Keratinocyte (primary cell): Measurements from ENCODE around the gene DNM2. TPM values are rescaled to one million over a fixed set of nuclear protein-coding genes. Genes with fewer than 3 reads are reported as not detected.
A peak's percentile ranks its signal among the peaks of the same experiment; 100 is the strongest.

ENCODE experiments used
- DNase-seq: peaks from one replicate; pipeline ENCODE4 v3.0.0-alpha.2; 2011; ENCODE audit warnings: low read depth, missing footprints, low spot score
- FAIRE-seq: peaks from 2 replicates; lab custom pipeline; 2011; peaks lifted over from hg19 to GRCh38; lab: Jason Lieb, UNC
- H2AFZ ChIP-seq: 2 replicates; pipeline ENCODE4 v1.6.0; 2012; ENCODE audit warnings: low read length, control low read depth, inconsistent platforms; ENCODE audit not compliant: control insufficient read depth
- H3K27ac ChIP-seq: 2 replicates; pipeline ENCODE4 v1.5.1; 2011; ENCODE audit warnings: low read length; ENCODE audit not compliant: control insufficient read depth, insufficient read depth
- H3K27me3 ChIP-seq: 3 replicates; pipeline ENCODE4 v1.6.0; 2011; ENCODE audit warnings: low read length; ENCODE audit not compliant: control insufficient read depth, insufficient read depth; ENCODE audit errors: extremely low read depth
- H3K36me3 ChIP-seq, 2 experiments: 2 replicates in 1 of 2; 3 replicates in 1 of 2; pipeline ENCODE4 v1.5.1; 2011; ENCODE audit warnings: low read length in 2 of 2, mild to moderate bottlenecking in 1 of 2; ENCODE audit not compliant: control insufficient read depth in 2 of 2, insufficient read depth in 2 of 2; ENCODE audit errors: extremely low read depth in 1 of 2
- H3K4me1 ChIP-seq: 3 replicates; pipeline ENCODE4 v1.5.1; 2011; ENCODE audit warnings: low read length; ENCODE audit not compliant: control insufficient read depth, insufficient read depth; ENCODE audit errors: extremely low read depth
- H3K4me2 ChIP-seq: 3 replicates; pipeline ENCODE4 v1.6.0; 2011; ENCODE audit warnings: low read depth, low read length; ENCODE audit not compliant: control insufficient read depth, insufficient read depth; ENCODE audit errors: extremely low read depth
- H3K4me3 ChIP-seq, 3 experiments: fragments of 200-600 bp in 1 of 3; sonication (generic) in 1 of 3; 2 replicates in 2 of 3; 3 replicates in 1 of 3; pipeline ENCODE4 v1.5.1; 2011 to 2016; ENCODE audit warnings: low read length in 3 of 3, mild to moderate bottlenecking in 3 of 3, control low read depth in 2 of 3, inconsistent platforms in 1 of 3, low read depth in 1 of 3, mixed read lengths in 1 of 3, mixed run types in 1 of 3, moderate library complexity in 1 of 3; ENCODE audit not compliant: control insufficient read depth in 2 of 3, insufficient read depth in 2 of 3; ENCODE audit errors: extremely low read depth in 1 of 3
- H3K79me2 ChIP-seq: 2 replicates; pipeline ENCODE4 v1.6.0; 2012; ENCODE audit warnings: low read length; ENCODE audit not compliant: control insufficient read depth, insufficient read depth
- H3K9ac ChIP-seq: 3 replicates; pipeline ENCODE4 v1.6.0; 2011; ENCODE audit warnings: low read length; ENCODE audit not compliant: control insufficient read depth, insufficient read depth; ENCODE audit errors: extremely low read depth
- H3K9me1 ChIP-seq: 3 replicates; pipeline ENCODE4 v1.6.0; 2011; ENCODE audit warnings: low read length; ENCODE audit not compliant: control insufficient read depth, insufficient read depth; ENCODE audit errors: extremely low read depth
- H3K9me3 ChIP-seq: 2 replicates; pipeline ENCODE4 v1.5.1; 2012; ENCODE audit warnings: low read depth, low read length; ENCODE audit not compliant: control insufficient read depth
- H4K20me1 ChIP-seq: 3 replicates; pipeline ENCODE4 v1.6.0; 2011; ENCODE audit warnings: low read length; ENCODE audit not compliant: control insufficient read depth, insufficient read depth; ENCODE audit errors: extremely low read depth
- EZH2 ChIP-seq: IDR thresholded peaks from one replicate; pipeline ENCODE4 v1.6.1; 2012; ENCODE audit warnings: inconsistent platforms, mild to moderate bottlenecking, low read length, moderate library complexity
- dilution Hi-C: fragments of 300-500 bp; cut with MboI; formaldehyde crosslinking; loops from one replicate; pipeline ENCODE4 v1.7.0; 2020; ENCODE audit warnings: low sequenced_read_pairs; ENCODE audit not compliant: extremely low pct_ligation_motif_present
- polyA plus RNA-seq, 5 experiments: library from polyadenylated mRNA; depleted of rRNA in 3 of 5; stranded (reverse) in 3 of 5; stranded (forward) in 1 of 5; unstranded in 1 of 5; fragments of >200 nt; gene quantifications; 1 replicate in 1 of 5; 2 replicates in 3 of 5; 3 replicates in 1 of 5; pipeline versions ENCODE4 v1.2.1 to v1.2.3, GENCODE V29; 2011 to 2012; ENCODE audit warnings: missing spikeins in 2 of 5, low read depth in 1 of 5, low replicate concordance in 1 of 5
- TF ChIP-seq, protein P1 (sequence below), 3 experiments: IDR thresholded peaks in 1 of 3; conservative IDR thresholded peaks in 1 of 3; optimal IDR thresholded peaks in 1 of 3; 2 replicates in 2 of 3; 3 replicates in 1 of 3; pipeline versions ENCODE3 to v1.5.1; 2011; ENCODE audit warnings: low read length in 3 of 3, mild to moderate bottlenecking in 3 of 3, moderate library complexity in 2 of 3, control low read depth in 1 of 3, inconsistent platforms in 1 of 3; ENCODE audit not compliant: insufficient read depth in 2 of 3; ENCODE audit errors: extremely low read depth in 1 of 3

The DNM2 gene
- polyA plus RNA-seq, 1 donor (not counting 4 experiments of a cell fraction or from before 2014, with no cell fraction given), result 60.1 TPM

DNA sequence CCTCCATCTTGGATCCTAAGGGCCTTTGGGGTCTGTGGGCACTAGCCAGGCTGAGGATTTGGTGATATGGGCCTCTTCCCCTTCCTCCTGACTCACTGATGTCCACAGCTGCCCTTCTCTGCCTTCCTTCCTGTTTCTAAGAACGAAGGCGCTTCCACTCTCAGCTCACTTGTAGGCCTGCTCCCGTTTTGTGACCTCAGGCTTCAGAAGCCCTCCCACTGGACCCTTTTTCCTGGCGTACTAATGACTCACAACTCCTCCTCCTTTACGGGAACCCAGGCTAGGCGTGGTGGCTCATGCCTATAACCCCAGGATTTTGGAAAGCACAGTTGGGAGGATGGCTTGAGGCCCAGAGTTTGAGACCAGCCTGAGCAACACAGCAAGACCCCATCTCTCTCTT, 62.5 kb downstream of the DNM2 start:
- no peak overlapping the region for H3K4me2 ChIP-seq

DNA sequence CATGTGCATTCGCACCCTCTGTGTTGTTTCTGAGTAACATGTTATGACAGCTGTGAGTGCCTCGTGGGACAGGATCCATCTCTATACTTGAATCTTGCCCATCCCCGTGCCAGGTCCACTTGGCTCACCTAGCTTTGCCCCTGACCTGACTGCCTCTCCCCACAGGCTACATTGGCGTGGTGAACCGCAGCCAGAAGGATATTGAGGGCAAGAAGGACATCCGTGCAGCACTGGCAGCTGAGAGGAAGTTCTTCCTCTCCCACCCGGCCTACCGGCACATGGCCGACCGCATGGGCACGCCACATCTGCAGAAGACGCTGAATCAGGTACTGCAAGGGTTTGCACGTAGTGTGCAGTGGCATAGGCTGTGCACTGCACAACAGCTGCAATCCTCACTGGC, 64.9 kb downstream of the DNM2 start:
- no peaks in the 10 kb centered on the region for H3K27me3 ChIP-seq
- no peak for DNase-seq
- H3K36me3 ChIP-seq, result peaks cover 35 to 36% of the 10 kb centered on the region in 2 experiments
- H3K9me3 ChIP-seq, result no peaks in the 10 kb centered on the region
- H3K9ac ChIP-seq, result no peak overlapping the region
- peaks cover 10% of the 10 kb centered on the region for H3K4me1 ChIP-seq
- dilution Hi-C loops, result no loop called here
- TF ChIP-seq EZH2, result no peak
- TF ChIP-seq, protein P1, sequence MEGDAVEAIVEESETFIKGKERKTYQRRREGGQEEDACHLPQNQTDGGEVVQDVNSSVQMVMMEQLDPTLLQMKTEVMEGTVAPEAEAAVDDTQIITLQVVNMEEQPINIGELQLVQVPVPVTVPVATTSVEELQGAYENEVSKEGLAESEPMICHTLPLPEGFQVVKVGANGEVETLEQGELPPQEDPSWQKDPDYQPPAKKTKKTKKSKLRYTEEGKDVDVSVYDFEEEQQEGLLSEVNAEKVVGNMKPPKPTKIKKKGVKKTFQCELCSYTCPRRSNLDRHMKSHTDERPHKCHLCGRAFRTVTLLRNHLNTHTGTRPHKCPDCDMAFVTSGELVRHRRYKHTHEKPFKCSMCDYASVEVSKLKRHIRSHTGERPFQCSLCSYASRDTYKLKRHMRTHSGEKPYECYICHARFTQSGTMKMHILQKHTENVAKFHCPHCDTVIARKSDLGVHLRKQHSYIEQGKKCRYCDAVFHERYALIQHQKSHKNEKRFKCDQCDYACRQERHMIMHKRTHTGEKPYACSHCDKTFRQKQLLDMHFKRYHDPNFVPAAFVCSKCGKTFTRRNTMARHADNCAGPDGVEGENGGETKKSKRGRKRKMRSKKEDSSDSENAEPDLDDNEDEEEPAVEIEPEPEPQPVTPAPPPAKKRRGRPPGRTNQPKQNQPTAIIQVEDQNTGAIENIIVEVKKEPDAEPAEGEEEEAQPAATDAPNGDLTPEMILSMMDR (optimal IDR thresholded peaks at IDR 0.05 in 1 of 3, IDR thresholded peaks at IDR 0.05 in 1 of 3, conservative IDR thresholded peaks at IDR 0.05 in 1 of 3; ENCODE audit: extremely low read depth in 1 of 3, insufficient read depth in 2 of 3, low read length in 3 of 3), result no peak
- no peak overlapping the region for H3K4me3 ChIP-seq
- no peaks in the 10 kb centered on the region for H3K9me1 ChIP-seq
- no peak for FAIRE-seq
- no peak overlapping the region for H3K27ac ChIP-seq
- H3K79me2 ChIP-seq, result no peaks in the 10 kb centered on the region
- H4K20me1 ChIP-seq, result no peaks in the 10 kb centered on the region
- H3K4me2 ChIP-seq, result no peak overlapping the region
- H2AFZ ChIP-seq, result no peak overlapping the region

More for the DNA sequence above, 62.5 kb downstream of the DNM2 start:
- H3K36me3 ChIP-seq, result peaks cover 37 to 41% of the 10 kb centered on the region in 2 experiments
- no peak overlapping the region for H2AFZ ChIP-seq
- no peaks in the 10 kb centered on the region for H3K9me1 ChIP-seq
- no peaks in the 10 kb centered on the region for H4K20me1 ChIP-seq
- no peaks in the 10 kb centered on the region for H3K79me2 ChIP-seq
- peak overlapping the region; percentile 42 for H3K27ac ChIP-seq
- peak; percentile 19 for DNase-seq
- H3K4me1 ChIP-seq, result peaks cover 10% of the 10 kb centered on the region
- FAIRE-seq, result peak; percentile 32
- no peaks in the 10 kb centered on the region for H3K9me3 ChIP-seq
- H3K9ac ChIP-seq, result no peak overlapping the region
- H3K27me3 ChIP-seq, result no peaks in the 10 kb centered on the region
- TF ChIP-seq, protein P1 (optimal IDR thresholded peaks at IDR 0.05 in 1 of 3, IDR thresholded peaks at IDR 0.05 in 1 of 3, conservative IDR thresholded peaks at IDR 0.05 in 1 of 3; ENCODE audit: extremely low read depth in 1 of 3, insufficient read depth in 2 of 3, low read length in 3 of 3), result no peak
- no peak for TF ChIP-seq EZH2
- H3K4me3 ChIP-seq, result no peak overlapping the region
- dilution Hi-C loops, result no loop called here
